ENCODE data around the gene FGF22. TPM values are rescaled to one million over a fixed set of nuclear protein-coding genes. Genes with fewer than 3 reads are reported as not detected.

FGF22 gene
- total RNA-seq, 4 donors from 2014 or later, result 0.38 to 1.6 TPM; not detected in 2

GRCh38 chr19:652467-653389 is 13.0 kb downstream of the FGF22 start:
- Histone ChIP-seq H3K27me3 (no peaks in the 10 kb centered on the region), H3K9me3 (no peaks in the 10 kb centered on the region), H3K27ac (no peak overlapping the region), H3K4me1 (peaks cover 1 to 33% (median 6%) of the 10 kb centered on the region in 3 donors), H3K4me3 (no peak overlapping the region), H3K36me3 (peaks cover 49 to 98% (median 49%) of the 10 kb centered on the region in 3 donors)
- TF ChIP-seq POLR2A (IDR thresholded peaks at IDR 0.05), result no peak
- intact Hi-C loops (cut with DNase I), result no loop called here
- DNase-seq, result no peak
- WGBS, 2 donors, result 90 to 92% methylated on average over 2 to 10 of the region's 54 CpGs

GRCh38 chr19:653425-653824 is 13.7 kb downstream of the FGF22 start:
- intact Hi-C loops (cut with DNase I), result no loop called here
- WGBS, 2 donors, result 88 to 93% methylated on average over 8 to 13 of the region's 17 CpGs
- Histone ChIP-seq H3K9me3 (no peaks in the 10 kb centered on the region), H3K4me3 (no peak overlapping the region), H3K27me3 (no peaks in the 10 kb centered on the region), H3K4me1 (peaks cover 8 to 40% (median 13%) of the 10 kb centered on the region in 3 donors), H3K36me3 (peaks cover 42 to 98% (median 44%) of the 10 kb centered on the region in 3 donors), H3K27ac (no peak overlapping the region)
- TF ChIP-seq POLR2A (IDR thresholded peaks at IDR 0.05) (no peak), CTCF (IDR thresholded peaks at IDR 0.05) (no peak)
- no peak for DNase-seq

GRCh38 chr19:655691-656090 is 16.0 kb downstream of the FGF22 start:
- TF ChIP-seq POLR2A (IDR thresholded peaks at IDR 0.05), result no peak
- H3K36me3 ChIP-seq, result peaks cover 22 to 78% (median 24%) of the 10 kb centered on the region in 3 donors
- H3K4me1 ChIP-seq, result peaks cover 31 to 62% (median 34%) of the 10 kb centered on the region in 3 donors

GRCh38 chr19:656751-657559 is 17.3 kb downstream of the FGF22 start:
- H3K36me3 ChIP-seq, result peaks cover 11 to 65% (median 13%) of the 10 kb centered on the region in 3 donors
- TF ChIP-seq POLR2A (IDR thresholded peaks at IDR 0.05), result no peak
- TF ChIP-seq CTCF (IDR thresholded peaks at IDR 0.05), result no peak
- H3K9me3 ChIP-seq, result no peaks in the 10 kb centered on the region
- H3K4me1 ChIP-seq, result peaks cover 43 to 75% (median 46%) of the 10 kb centered on the region in 3 donors
- no peak overlapping the region for H3K4me3 ChIP-seq
- H3K27ac ChIP-seq, result no peak overlapping the region
- WGBS, 2 donors, result 72 to 92% methylated on average over 21 to 26 of the region's 43 CpGs
- H3K27me3 ChIP-seq, result no peaks in the 10 kb centered on the region
- intact Hi-C loops (cut with DNase I), result no loop called here
- DNase-seq, result no peak

More at GRCh38 chr19:655691-656090, 16.0 kb downstream of the FGF22 start:
- H3K9me3 ChIP-seq, result no peaks in the 10 kb centered on the region
- no peaks in the 10 kb centered on the region for H3K27me3 ChIP-seq
- no peak for DNase-seq
- H3K4me3 ChIP-seq, result no peak overlapping the region
- intact Hi-C loops (cut with DNase I), result no loop called here
- H3K27ac ChIP-seq, result no peak overlapping the region
- 79 to 85% methylated on average over 11 to 14 of the region's 17 CpGs for WGBS, 2 donors

- Histone ChIP-seq H3K4me3 (no peak overlapping the region), H3K27me3 (no peaks in the 10 kb centered on the region), H3K9me3 (no peaks in the 10 kb centered on the region), H3K27ac (no peak overlapping the region), H3K4me1 (peaks cover 45 to 79% (median 46%) of the 10 kb centered on the region in 3 donors), H3K36me3 (peaks cover 6 to 59% (median 13%) of the 10 kb centered on the region in 3 donors)
- no peak for DNase-seq
- 61 to 80% methylated on average over 1 to 5 of the region's 19 CpGs for WGBS, 2 donors
- intact Hi-C loops (cut with DNase I), result no loop called here
- TF ChIP-seq POLR2A (IDR thresholded peaks at IDR 0.05) (no peak), CTCF (IDR thresholded peaks at IDR 0.05) (no peak)
Observed at GRCh38 chr19:657611-658010, 17.9 kb downstream of the FGF22 start.

All from esophagus squamous epithelium (tissue), 5 donors.